Prostate gland (tissue), 2 donors: ENCODE measurements around the gene PLSCR3.

Experiments used
- CTCF ChIP-seq, 4 experiments: fragments of 200-600 bp in 2 of 4; fragments of 450-650 bp in 2 of 4; sonication (generic) in 2 of 4; IDR thresholded peaks; 1 replicate in 3 of 4; 2 replicates in 1 of 4; pipeline ENCODE4 v1.5.1; 2016 to 2019; ENCODE audit warnings: antibody characterized with exemption in 4 of 4, mild to moderate bottlenecking in 2 of 4, moderate library complexity in 2 of 4
- POLR2AphosphoS5 ChIP-seq: sonication (generic); formaldehyde crosslinking; IDR thresholded peaks from one replicate; pipeline ENCODE4 v1.6.1; 2017; ENCODE audit warnings: antibody characterized with exemption

DNA sequence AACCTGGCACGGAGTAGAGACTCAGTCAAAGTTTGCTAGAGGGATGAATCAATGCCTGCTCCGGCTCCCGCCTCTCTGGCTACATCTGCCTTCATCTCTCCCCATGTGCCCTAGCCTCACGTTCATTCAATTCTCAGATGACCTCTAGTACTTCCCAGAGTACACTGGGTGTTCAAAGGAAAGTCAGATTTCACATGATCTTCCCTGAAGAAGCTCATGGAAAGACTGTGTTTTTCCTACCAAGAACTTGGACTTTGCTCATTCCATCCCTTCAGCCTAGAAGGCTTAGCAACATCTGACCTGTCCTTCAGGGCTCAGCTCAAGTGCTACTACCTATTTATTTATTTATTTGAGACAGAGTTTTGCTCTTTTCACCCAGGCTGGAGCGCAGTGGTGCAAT lies 24.5 kb downstream of the PLSCR3 start:
- TF ChIP-seq CTCF (IDR thresholded peaks at IDR 0.05) = no peak
- no peak for TF ChIP-seq POLR2AphosphoS5
